ENCODE results near the gene SOBP.

- no peak for TF ChIP-seq CTCF (IDR thresholded peaks at IDR 0.05)
- TF ChIP-seq POLR2A (IDR thresholded peaks at IDR 0.05): no peak
These were observed 99.3 kb downstream of the SOBP start for GRCh38 chr6:107589199-107589598.

Measured in esophagus squamous epithelium (tissue), 4 donors.